GM12878 (cell line): Measurements from ENCODE around the gene SNX32. TPM values are rescaled to one million over a fixed set of nuclear protein-coding genes. Genes with fewer than 3 reads are reported as not detected.
A peak's percentile ranks its signal among the peaks of the same experiment; 100 is the strongest.

Experiments used
- BCLAF1 ChIP-seq: fragments of 450-650 bp; IDR thresholded peaks from 2 replicates; pipeline ENCODE4 v1.6.1; 2017; ENCODE audit warnings: antibody characterized with exemption, mild to moderate bottlenecking, moderate library complexity
- DPF2 ChIP-seq: fragments of 450-650 bp; IDR thresholded peaks from 2 replicates; pipeline ENCODE4 v1.6.1; 2017; ENCODE audit warnings: mild to moderate bottlenecking
- E2F4 ChIP-seq: IDR thresholded peaks from 2 replicates; pipeline ENCODE4 v1.6.1; 2012; ENCODE audit warnings: low read depth, low read length, improper control_type of control experiment
- E2F8 ChIP-seq: fragments of 450-650 bp; IDR thresholded peaks from 2 replicates; pipeline ENCODE4 v1.6.1; 2018; ENCODE audit warnings: mild to moderate bottlenecking, low read depth, moderate library complexity; ENCODE audit not compliant: partially characterized antibody
- FOS ChIP-seq: IDR thresholded peaks from 3 replicates; pipeline ENCODE4 v1.6.1; 2011; ENCODE audit warnings: borderline replicate concordance; ENCODE audit not compliant: insufficient read length; ENCODE audit errors: extremely low read depth
- IKZF1 ChIP-seq: fragments of 450-650 bp; conservative IDR thresholded peaks from 2 replicates; pipeline ENCODE4 v1.6.1; 2017; ENCODE audit warnings: antibody characterized with exemption, mild to moderate bottlenecking
- IRF4 ChIP-seq: IDR thresholded peaks from 2 replicates; pipeline ENCODE4 v1.6.1; 2011; ENCODE audit warnings: low read depth, low read length
- IRF5 ChIP-seq: fragments of 450-650 bp; IDR thresholded peaks from 2 replicates; pipeline ENCODE4 v1.6.1; 2017; ENCODE audit warnings: borderline replicate concordance
- RCOR1 ChIP-seq: conservative IDR thresholded peaks from 2 replicates; pipeline ENCODE4 v1.6.1; 2012; ENCODE audit warnings: low read depth, low read length, improper control_type of control experiment
- SP1 ChIP-seq: IDR thresholded peaks from one replicate; pipeline ENCODE4 v1.6.1; 2011; ENCODE audit warnings: low read depth, low read length
- SREBF1 ChIP-seq: IDR thresholded peaks from 2 replicates; pipeline ENCODE4 v1.6.1; 2012; ENCODE audit warnings: mild to moderate bottlenecking, low read length
- USF1 ChIP-seq: IDR thresholded peaks from 2 replicates; pipeline ENCODE4 v1.6.1; 2011; ENCODE audit warnings: borderline replicate concordance, low read depth, mild to moderate bottlenecking, moderate library complexity, mixed read lengths, low read length; ENCODE audit not compliant: insufficient read depth; ENCODE audit errors: extremely low read length
- YBX1 ChIP-seq: fragments of 450-650 bp; IDR thresholded peaks from 2 replicates; pipeline ENCODE4 v1.6.1; 2016; ENCODE audit warnings: antibody characterized with exemption
- ZNF687 ChIP-seq: fragments of 450-650 bp; IDR thresholded peaks from 2 replicates; pipeline ENCODE4 v1.6.1; 2017; ENCODE audit warnings: mild to moderate bottlenecking, moderate library complexity
- polyA plus RNA-seq, 11 experiments: library from polyadenylated mRNA; depleted of rRNA in 4 of 11; unstranded in 6 of 11; stranded (reverse) in 5 of 11; fragments of >200 nt; fragmentation: Nextera tagmentation in 4 of 11; fragmentation: Illumina TruSeq in 1 of 11; extraction: Ambion mirVana in 4 of 11; extraction: Trizol in 1 of 11; gene quantifications; 1 replicate in 1 of 11; 2 replicates in 10 of 11; pipeline versions ENCODE4 v1.2.1 to v1.2.3, GENCODE V29; 2011 to 2016; ENCODE audit warnings: inconsistent platforms in 2 of 11, missing spikeins in 2 of 11, low read depth in 1 of 11
- total RNA-seq, 4 experiments: library from RNA; depleted of rRNA in 3 of 4; stranded (reverse); fragments of >200 nt in 3 of 4; fragmentation: Illumina TruSeq in 1 of 4; extraction: Trizol in 1 of 4; gene quantifications; 2 replicates each; pipeline versions ENCODE4 v1.2.1 to v1.2.3, GENCODE V29; 2013 to 2021

The SNX32 gene
- total and polyA plus RNA-seq, 10 of the 15 experiments (the other 5 are each of a cell fraction or from before 2014, with no cell fraction given): 0.04 to 1.5 (median 0.11) TPM; not detected in 1

- TF ChIP-seq ZNF687 (0 out of 2 replicates have a peak, but pooled peaks have one; percentile 33), IRF5 (no peak), DPF2 (peak; percentile 67; the same call in 1 of the 2 replicates), E2F8 (no peak), E2F4 (no peak), SP1 (peak; percentile 59), USF1 (no peak), IKZF1 (peak; percentile 51; the same call in 1 of the 2 replicates), RCOR1 (no peak), IRF4 (no peak), FOS (no peak), YBX1 (no peak), SREBF1 (peak; percentile 67), BCLAF1 (peak; percentile 75; the same call in 1 of the 2 replicates)
These were observed 66.5 kb downstream of the SNX32 start, which contains the start of gene FOSL1 (continued) for GRCh38 chr11:65900125-65900898.
